PFSK-1 (cell line): Measurements from ENCODE around the gene FOXP2.

Experiments
- FOXP2 ChIP-seq: optimal IDR thresholded peaks from 2 replicates; pipeline ENCODE3; 2011; ENCODE audit warnings: borderline replicate concordance, control low read depth, inconsistent platforms; ENCODE audit not compliant: insufficient read depth; ENCODE audit errors: extremely low read length, extremely low read depth
- POLR2AphosphoS5 ChIP-seq: IDR thresholded peaks from 2 replicates; pipeline ENCODE4 v1.6.1; 2012; ENCODE audit warnings: low read depth, mild to moderate bottlenecking, control low read depth, low read length, moderate library complexity
- TAF1 ChIP-seq: IDR thresholded peaks from 2 replicates; pipeline ENCODE4 v1.6.1; 2012; ENCODE audit warnings: low read length, control low read depth, borderline replicate concordance; ENCODE audit not compliant: insufficient read depth

DNA sequence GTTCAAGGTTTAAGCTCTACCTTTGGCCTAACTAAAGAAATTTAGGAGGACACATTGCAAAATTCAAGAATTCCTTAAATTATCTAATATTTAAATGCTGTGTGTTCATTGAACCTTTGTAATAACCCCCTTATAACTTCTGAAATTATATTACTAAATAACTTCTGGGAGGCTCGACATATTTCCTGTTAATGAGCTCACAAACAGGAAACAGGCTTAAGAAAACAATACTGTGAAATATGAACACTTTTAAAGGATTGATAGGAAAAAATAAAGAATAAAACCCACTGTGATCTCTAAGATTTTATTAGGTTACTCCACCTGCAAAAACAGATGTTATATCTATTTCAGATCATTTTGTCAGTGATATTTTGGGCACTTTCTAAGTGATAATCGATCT is 74.1 kb downstream of the FOXP2 start:
- TF ChIP-seq TAF1, result no peak
- no peak for TF ChIP-seq POLR2AphosphoS5
- TF ChIP-seq FOXP2, result no peak
